ENCODE results near the gene MAP3K12.

The MAP3K12 gene

DNA sequence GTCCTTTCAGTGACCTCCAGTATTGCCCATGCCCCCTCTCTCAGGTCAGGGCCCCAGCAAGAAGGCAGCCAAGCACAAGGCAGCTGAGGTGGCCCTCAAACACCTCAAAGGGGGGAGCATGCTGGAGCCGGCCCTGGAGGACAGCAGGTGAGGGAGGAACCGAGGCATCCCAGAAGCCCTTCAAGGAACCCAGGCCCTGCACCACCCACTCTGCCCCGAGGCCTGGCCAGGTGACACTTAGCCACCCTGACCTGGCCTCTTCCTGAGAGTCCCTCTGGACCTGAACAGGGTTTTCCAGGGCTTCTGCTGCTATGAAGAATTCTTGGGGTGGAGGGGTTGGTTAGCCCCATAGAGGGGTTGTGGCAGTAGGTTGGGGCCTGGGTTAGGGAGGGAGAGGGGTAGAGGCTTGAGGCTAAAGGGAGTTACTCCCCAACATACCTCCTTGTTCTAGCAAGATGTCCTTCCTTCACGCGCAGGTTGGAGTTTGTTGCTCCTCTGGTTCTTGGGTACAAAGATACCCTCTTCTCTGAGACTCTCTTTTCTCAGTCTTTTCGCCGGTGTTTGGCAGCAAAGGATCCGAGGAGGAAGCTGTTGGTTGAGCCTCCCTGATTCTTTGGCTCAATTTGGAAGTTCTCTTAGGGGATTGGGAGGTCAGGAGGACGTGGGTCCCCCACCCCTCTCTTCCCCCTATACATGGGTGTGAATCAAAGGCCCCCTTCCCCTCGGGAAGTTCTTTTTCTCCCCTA lies 3.9 kb upstream of the MAP3K12 start:
- no peaks in the 10 kb centered on the region for H3K27me3 ChIP-seq (ENCODE audit: control insufficient read depth, low read length)
- no peaks in the 10 kb centered on the region for H3K9me2 ChIP-seq (replicated peaks; ENCODE audit: control insufficient read depth, low read length)
- TF ChIP-seq, protein P1, sequence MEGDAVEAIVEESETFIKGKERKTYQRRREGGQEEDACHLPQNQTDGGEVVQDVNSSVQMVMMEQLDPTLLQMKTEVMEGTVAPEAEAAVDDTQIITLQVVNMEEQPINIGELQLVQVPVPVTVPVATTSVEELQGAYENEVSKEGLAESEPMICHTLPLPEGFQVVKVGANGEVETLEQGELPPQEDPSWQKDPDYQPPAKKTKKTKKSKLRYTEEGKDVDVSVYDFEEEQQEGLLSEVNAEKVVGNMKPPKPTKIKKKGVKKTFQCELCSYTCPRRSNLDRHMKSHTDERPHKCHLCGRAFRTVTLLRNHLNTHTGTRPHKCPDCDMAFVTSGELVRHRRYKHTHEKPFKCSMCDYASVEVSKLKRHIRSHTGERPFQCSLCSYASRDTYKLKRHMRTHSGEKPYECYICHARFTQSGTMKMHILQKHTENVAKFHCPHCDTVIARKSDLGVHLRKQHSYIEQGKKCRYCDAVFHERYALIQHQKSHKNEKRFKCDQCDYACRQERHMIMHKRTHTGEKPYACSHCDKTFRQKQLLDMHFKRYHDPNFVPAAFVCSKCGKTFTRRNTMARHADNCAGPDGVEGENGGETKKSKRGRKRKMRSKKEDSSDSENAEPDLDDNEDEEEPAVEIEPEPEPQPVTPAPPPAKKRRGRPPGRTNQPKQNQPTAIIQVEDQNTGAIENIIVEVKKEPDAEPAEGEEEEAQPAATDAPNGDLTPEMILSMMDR (IDR thresholded peaks at IDR 0.05; ENCODE audit: low read depth, low read length, poor library complexity, severe bottlenecking) = no peak
- no peak for TF ChIP-seq EZH2phosphoT487 (IDR thresholded peaks at IDR 0.05; ENCODE audit: borderline replicate concordance, low read length)
- H4K20me1 ChIP-seq (ENCODE audit: control insufficient read depth, insufficient read depth, low read depth, low read length) = no peaks in the 10 kb centered on the region
- peaks cover 29% of the 10 kb centered on the region for H3K4me1 ChIP-seq (ENCODE audit: control insufficient read depth, low read length)
- H3K27ac ChIP-seq (ENCODE audit: low read depth, low read length) = no peak overlapping the region
- peaks cover 23% of the 10 kb centered on the region; the same call in 1 of the 2 replicates for H3K36me3 ChIP-seq (ENCODE audit: control insufficient read depth, low read length)
- no peaks in the 10 kb centered on the region for H3K9me3 ChIP-seq (ENCODE audit: control insufficient read depth, insufficient read depth, low read length)
- H3K4me2 ChIP-seq (ENCODE audit: low read length) = 0 out of 2 replicates have a peak overlapping the region, but pooled peaks have one; percentile 96
- H3K79me2 ChIP-seq (ENCODE audit: control insufficient read depth, low read length) = peaks cover 29% of the 10 kb centered on the region
- peaks cover 7% of the 10 kb centered on the region for H3F3A ChIP-seq (ENCODE audit: control insufficient read depth, insufficient read depth)
- H3K4me3 ChIP-seq (ENCODE audit: low read length) = no peak overlapping the region

DNA sequence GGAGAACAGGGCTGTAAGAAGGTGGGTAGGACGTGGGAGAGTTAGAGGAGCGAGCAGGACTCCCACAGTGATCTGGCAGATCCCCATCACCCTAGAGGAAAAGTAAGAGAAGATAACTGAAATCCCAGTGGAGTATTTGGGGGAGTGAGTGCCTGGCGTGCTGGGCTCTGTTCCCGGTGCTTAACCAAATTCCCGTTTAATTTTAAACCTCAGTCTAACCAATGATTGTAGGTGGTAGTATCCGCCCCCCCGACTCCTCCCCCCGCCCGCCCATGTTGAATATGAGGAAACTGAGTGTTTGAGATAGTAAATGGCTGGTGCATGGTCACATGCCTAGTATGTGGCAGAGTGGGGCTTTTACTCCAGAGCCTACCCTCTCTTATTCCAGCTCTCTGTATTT lies 3.1 kb upstream of the MAP3K12 start:
- no peaks in the 10 kb centered on the region for H3K9me2 ChIP-seq (replicated peaks; ENCODE audit: control insufficient read depth, low read length)
- H3K9me3 ChIP-seq (ENCODE audit: control insufficient read depth, insufficient read depth, low read length) = no peaks in the 10 kb centered on the region
- H3K27ac ChIP-seq (ENCODE audit: low read depth, low read length) = no peak overlapping the region
- H3F3A ChIP-seq (ENCODE audit: control insufficient read depth, insufficient read depth) = peaks cover 7% of the 10 kb centered on the region
- TF ChIP-seq EZH2phosphoT487 (IDR thresholded peaks at IDR 0.05; ENCODE audit: borderline replicate concordance, low read length) = no peak
- TF ChIP-seq, protein P1 (IDR thresholded peaks at IDR 0.05; ENCODE audit: low read depth, low read length, poor library complexity, severe bottlenecking) = no peak
- peak overlapping the region; percentile 96 for H3K4me2 ChIP-seq (ENCODE audit: low read length)
- peak overlapping the region; percentile 93 for H3K4me3 ChIP-seq (ENCODE audit: low read length)
- H4K20me1 ChIP-seq (ENCODE audit: control insufficient read depth, insufficient read depth, low read depth, low read length) = no peaks in the 10 kb centered on the region
- peaks cover 32% of the 10 kb centered on the region for H3K79me2 ChIP-seq (ENCODE audit: control insufficient read depth, low read length)
- no peaks in the 10 kb centered on the region for H3K27me3 ChIP-seq (ENCODE audit: control insufficient read depth, low read length)
- peaks cover 37% of the 10 kb centered on the region for H3K4me1 ChIP-seq (ENCODE audit: control insufficient read depth, low read length)
- H3K36me3 ChIP-seq (ENCODE audit: control insufficient read depth, low read length) = peaks cover 25% of the 10 kb centered on the region; the same call in 1 of the 2 replicates

DNA sequence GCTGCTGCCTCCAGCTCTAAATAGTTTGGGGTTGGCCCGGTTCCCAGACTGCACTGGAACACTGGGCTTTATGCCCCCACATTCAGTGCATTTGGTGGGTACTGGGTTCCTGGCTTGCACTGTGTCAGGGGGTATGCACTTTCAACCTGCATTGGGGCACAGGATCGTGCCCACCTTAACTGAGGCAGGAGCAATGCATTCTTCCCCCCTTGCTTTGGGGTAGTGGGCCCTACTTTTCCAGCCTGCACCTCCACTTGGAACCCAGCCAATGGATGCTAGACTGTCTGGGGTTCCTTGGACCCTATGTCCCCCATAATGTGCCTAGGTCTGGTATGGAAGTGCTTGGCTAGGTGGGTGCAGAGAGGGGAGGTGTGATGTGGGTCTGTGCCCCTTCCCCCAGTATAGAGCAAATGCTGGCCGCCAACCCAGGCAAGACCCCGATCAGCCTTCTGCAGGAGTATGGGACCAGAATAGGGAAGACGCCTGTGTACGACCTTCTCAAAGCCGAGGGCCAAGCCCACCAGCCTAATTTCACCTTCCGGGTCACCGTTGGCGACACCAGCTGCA lies 2.4 kb upstream of the MAP3K12 start:
- peak overlapping the region; percentile 93 for H3K4me3 ChIP-seq (ENCODE audit: low read length)
- H3K36me3 ChIP-seq (ENCODE audit: control insufficient read depth, low read length) = peaks cover 25% of the 10 kb centered on the region; the same call in 1 of the 2 replicates
- H3K9me3 ChIP-seq (ENCODE audit: control insufficient read depth, insufficient read depth, low read length) = no peaks in the 10 kb centered on the region
- peak overlapping the region; percentile 96 for H3K4me2 ChIP-seq (ENCODE audit: low read length)
- H4K20me1 ChIP-seq (ENCODE audit: control insufficient read depth, insufficient read depth, low read depth, low read length) = no peaks in the 10 kb centered on the region
- peaks cover 41% of the 10 kb centered on the region for H3K4me1 ChIP-seq (ENCODE audit: control insufficient read depth, low read length)
- peaks cover 7% of the 10 kb centered on the region for H3F3A ChIP-seq (ENCODE audit: control insufficient read depth, insufficient read depth)
- H3K27ac ChIP-seq (ENCODE audit: low read depth, low read length) = peak overlapping the region; percentile 82
- H3K79me2 ChIP-seq (ENCODE audit: control insufficient read depth, low read length) = peaks cover 32% of the 10 kb centered on the region
- TF ChIP-seq EZH2phosphoT487 (IDR thresholded peaks at IDR 0.05; ENCODE audit: borderline replicate concordance, low read length) = no peak
- TF ChIP-seq, protein P1 (IDR thresholded peaks at IDR 0.05; ENCODE audit: low read depth, low read length, poor library complexity, severe bottlenecking) = no peak
- H3K9me2 ChIP-seq (replicated peaks; ENCODE audit: control insufficient read depth, low read length) = no peaks in the 10 kb centered on the region
- no peaks in the 10 kb centered on the region for H3K27me3 ChIP-seq (ENCODE audit: control insufficient read depth, low read length)
